Ishikawa (cell line): Measurements from ENCODE around the gene EFCAB9.

Source experiments
- CEBPB ChIP-seq: IDR thresholded peaks from 2 replicates; pipeline ENCODE4 v1.6.1; 2012
- CREB1 ChIP-seq: IDR thresholded peaks from 2 replicates; pipeline ENCODE4 v1.6.1; 2012; ENCODE audit warnings: low read depth
- EGR1 ChIP-seq: IDR thresholded peaks from 2 replicates; pipeline ENCODE4 v1.6.1; 2012
- EP300 ChIP-seq: IDR thresholded peaks from 2 replicates; pipeline ENCODE4 v1.6.1; 2012; ENCODE audit warnings: borderline replicate concordance
- FOXM1 ChIP-seq: IDR thresholded peaks from 2 replicates; pipeline ENCODE4 v1.6.1; 2012; ENCODE audit warnings: low read depth, borderline replicate concordance
- MAX ChIP-seq: IDR thresholded peaks from 2 replicates; pipeline ENCODE4 v1.6.1; 2012
- NFIC ChIP-seq: IDR thresholded peaks from 2 replicates; pipeline ENCODE4 v1.6.1; 2012
- RAD21 ChIP-seq: IDR thresholded peaks from 2 replicates; pipeline ENCODE4 v1.6.1; 2012; ENCODE audit warnings: low read depth
- REST ChIP-seq: IDR thresholded peaks from 2 replicates; pipeline ENCODE4 v1.6.1; 2012; ENCODE audit warnings: low read depth, mild to moderate bottlenecking
- TAF1 ChIP-seq: IDR thresholded peaks from 2 replicates; pipeline ENCODE4 v1.6.1; 2012; ENCODE audit warnings: low read depth, mild to moderate bottlenecking
- TCF12 ChIP-seq: IDR thresholded peaks from 2 replicates; pipeline ENCODE4 v1.6.1; 2012; ENCODE audit warnings: low read depth
- TEAD4 ChIP-seq: IDR thresholded peaks from 2 replicates; pipeline ENCODE4 v1.6.1; 2012
- USF1 ChIP-seq: IDR thresholded peaks from 2 replicates; pipeline ENCODE4 v1.6.1; 2012
- YY1 ChIP-seq: IDR thresholded peaks from 2 replicates; pipeline ENCODE4 v1.6.1; 2012; ENCODE audit warnings: low read depth
- ZBTB7A ChIP-seq: IDR thresholded peaks from 2 replicates; pipeline ENCODE4 v1.6.1; 2012; ENCODE audit warnings: low read depth

EFCAB9 gene

GRCh38 chr5:172193872-172194271 is at the start of gene EFCAB9:
EFCAB9 (plus strand) TSS chr5:172194172; CDS start chr5:172194173, 1 bp downstream.
- TF ChIP-seq NFIC (no peak), TEAD4 (no peak), MAX (no peak), TAF1 (no peak), RAD21 (no peak), EP300 (no peak), EGR1 (no peak), ZBTB7A (no peak), USF1 (no peak), CEBPB (no peak), CREB1 (no peak), TCF12 (no peak), FOXM1 (no peak), REST (no peak), YY1 (no peak)

- TF ChIP-seq ZBTB7A: no peak
- no peak for TF ChIP-seq EP300
- no peak for TF ChIP-seq CREB1
- no peak for TF ChIP-seq REST
- TF ChIP-seq RAD21: no peak
- no peak for TF ChIP-seq USF1
- no peak for TF ChIP-seq TCF12
- TF ChIP-seq TAF1: no peak
- no peak for TF ChIP-seq EGR1
- TF ChIP-seq CEBPB: no peak
- TF ChIP-seq TEAD4: no peak
- TF ChIP-seq YY1: no peak
- no peak for TF ChIP-seq NFIC
- no peak for TF ChIP-seq MAX
These were observed 49.6 kb upstream of the EFCAB9 start for GRCh38 chr5:172144291-172144815.

- no peak for TF ChIP-seq ZBTB7A
These were observed 48.8 kb upstream of the EFCAB9 start for GRCh38 chr5:172144931-172145869.

- TF ChIP-seq YY1: no peak
- TF ChIP-seq CEBPB: no peak
- TF ChIP-seq USF1: no peak
- TF ChIP-seq EGR1: no peak
- no peak for TF ChIP-seq TAF1
- no peak for TF ChIP-seq TEAD4
- no peak for TF ChIP-seq EP300
These were observed 47.9 kb upstream of the EFCAB9 start for GRCh38 chr5:172145870-172146747.

- no peak for TF ChIP-seq NFIC
- no peak for TF ChIP-seq EP300
- no peak for TF ChIP-seq CREB1
- TF ChIP-seq USF1: no peak
- no peak for TF ChIP-seq CEBPB
- TF ChIP-seq MAX: no peak
- TF ChIP-seq EGR1: no peak
These were observed 47.3 kb upstream of the EFCAB9 start for GRCh38 chr5:172146748-172147092.
